Fibroblast of skin of scalp (primary cell): ENCODE data around the gene PIK3R3.
A peak's percentile ranks its signal among the peaks of the same experiment; 100 is the strongest.
"Not testable (repeated sequence)": the region's sequence is repeated elsewhere in the genome, so short reads cannot be mapped to it uniquely, and the experiment has no call there.

Experiments used
- DNase-seq: peaks from one replicate; pipeline ENCODE4 v3.0.0-alpha.2; 2013

The PIK3R3 gene

GRCh38 chr1:46064708-46065107, 67.7 kb downstream of the PIK3R3 start:
- no peak for DNase-seq

- DNase-seq = peak; percentile 9
Observed at GRCh38 chr1:46062651-46063319, 69.6 kb downstream of the PIK3R3 start.

GRCh38 chr1:46061146-46061545, 71.3 kb downstream of the PIK3R3 start:
- DNase-seq = no peak

GRCh38 chr1:46058936-46059335, 73.5 kb downstream of the PIK3R3 start:
- no peak for DNase-seq

- no peak for DNase-seq
Observed at GRCh38 chr1:46057781-46058180, 74.6 kb downstream of the PIK3R3 start.

- not testable (repeated sequence) for DNase-seq
Observed at GRCh38 chr1:46057215-46057614, 75.2 kb downstream of the PIK3R3 start.

- DNase-seq = no peak
Observed at GRCh38 chr1:46056325-46056724, 76.1 kb downstream of the PIK3R3 start.

GRCh38 chr1:46053734-46054133, 78.7 kb downstream of the PIK3R3 start:
- DNase-seq = no peak

GRCh38 chr1:46044116-46044515, 88.3 kb downstream of the PIK3R3 start:
- no peak for DNase-seq

- no peak for DNase-seq
Observed at GRCh38 chr1:46043458-46044017, 88.9 kb downstream of the PIK3R3 start.

- peak; percentile 11 for DNase-seq
Observed at GRCh38 chr1:46041974-46042373, 90.5 kb downstream of the PIK3R3 start.

- no peak for DNase-seq
Observed at GRCh38 chr1:46041551-46041950, 90.9 kb downstream of the PIK3R3 start.

- no peak for DNase-seq
Observed at GRCh38 chr1:46039571-46040052, 92.8 kb downstream of the PIK3R3 start.

GRCh38 chr1:46036894-46037839, 95.3 kb downstream of the PIK3R3 start:
- peak; percentile 79 for DNase-seq

GRCh38 chr1:46034601-46035516, 97.6 kb downstream of the PIK3R3 start:
- no peak for DNase-seq

GRCh38 chr1:46030876-46031660, 101.4 kb downstream of the PIK3R3 start:
- peak; percentile 7 for DNase-seq

GRCh38 chr1:46030074-46030870, 102.2 kb downstream of the PIK3R3 start:
- DNase-seq = no peak

GRCh38 chr1:46027788-46028573, 104.4 kb downstream of the PIK3R3 start:
- no peak for DNase-seq

- no peak for DNase-seq
Observed at GRCh38 chr1:46026531-46026930, 105.9 kb downstream of the PIK3R3 start.
